ENCODE measurements around the gene HSPB9.
"Not testable (repeated sequence)": the region's sequence is repeated elsewhere in the genome, so short reads cannot be mapped to it uniquely, and the experiment has no call there.

The HSPB9 gene

DNA sequence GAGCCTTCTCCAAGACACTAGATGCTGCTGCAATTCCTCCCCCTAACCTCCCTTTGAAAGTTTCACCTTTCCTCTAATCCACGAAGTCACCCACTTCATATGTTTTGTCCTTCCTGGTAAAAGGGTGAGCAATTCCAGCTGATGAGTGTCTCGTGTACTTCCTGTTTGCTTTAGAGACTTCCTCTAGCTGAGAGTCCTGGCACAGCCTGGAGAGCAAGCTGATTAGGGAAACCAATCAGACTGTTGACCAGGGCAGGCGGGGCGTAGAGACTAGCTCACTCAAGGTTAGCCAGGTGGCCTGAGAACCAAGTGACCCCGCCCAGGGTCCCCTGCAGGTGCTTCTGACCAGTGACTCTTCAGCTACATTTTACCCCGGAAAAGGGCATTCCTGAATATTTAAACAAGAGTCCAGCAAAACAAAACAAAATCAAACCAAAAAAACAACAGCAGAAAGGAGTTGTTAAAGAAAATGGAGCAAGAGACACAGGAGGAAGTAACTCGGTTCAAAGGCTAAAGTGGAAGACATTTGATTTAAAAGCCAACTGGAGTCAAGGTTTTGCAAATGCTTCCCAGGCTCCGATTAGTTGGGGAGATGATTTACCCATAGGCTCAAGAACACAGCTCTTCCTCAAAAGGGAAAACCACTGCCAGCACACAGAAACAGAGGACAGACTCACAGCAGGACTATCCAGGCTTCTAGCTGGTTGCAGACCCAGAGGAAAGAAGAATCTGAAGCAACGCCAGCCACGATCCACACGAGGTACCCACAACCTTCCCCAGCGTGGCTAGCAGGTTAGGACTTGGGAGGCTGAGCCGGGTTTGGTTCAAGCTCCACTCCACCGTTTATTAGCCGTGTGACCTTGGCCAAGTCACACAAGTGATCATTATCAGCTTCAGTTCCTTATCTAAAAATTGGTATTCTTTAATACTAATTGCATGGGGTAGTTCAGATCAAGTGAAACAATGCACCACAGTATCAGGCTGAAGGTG is 13.4 kb downstream of the HSPB9 start:
- peaks cover 9% of the 10 kb centered on the region; the same call in 1 of the 2 replicates for H3K36me3 ChIP-seq (ENCODE audit: control insufficient read depth, insufficient read depth, low read length)
- no peaks in the 10 kb centered on the region for H3K27me3 ChIP-seq (ENCODE audit: control insufficient read depth, insufficient read depth, low read length)
- H3K4me3 ChIP-seq (ENCODE audit: low read depth, low read length): no peak overlapping the region
- no peaks in the 10 kb centered on the region for H3K9me3 ChIP-seq (ENCODE audit: control insufficient read depth, insufficient read depth, low read depth, low read length)
- H3K9ac ChIP-seq (ENCODE audit: low read length): peak overlapping the region; percentile 23
- peaks cover 22% of the 10 kb centered on the region for H3K4me1 ChIP-seq (ENCODE audit: control insufficient read depth, insufficient read depth, low read length)
- peak overlapping the region; percentile 68 for H3K27ac ChIP-seq (ENCODE audit: low read depth, low read length)

DNA sequence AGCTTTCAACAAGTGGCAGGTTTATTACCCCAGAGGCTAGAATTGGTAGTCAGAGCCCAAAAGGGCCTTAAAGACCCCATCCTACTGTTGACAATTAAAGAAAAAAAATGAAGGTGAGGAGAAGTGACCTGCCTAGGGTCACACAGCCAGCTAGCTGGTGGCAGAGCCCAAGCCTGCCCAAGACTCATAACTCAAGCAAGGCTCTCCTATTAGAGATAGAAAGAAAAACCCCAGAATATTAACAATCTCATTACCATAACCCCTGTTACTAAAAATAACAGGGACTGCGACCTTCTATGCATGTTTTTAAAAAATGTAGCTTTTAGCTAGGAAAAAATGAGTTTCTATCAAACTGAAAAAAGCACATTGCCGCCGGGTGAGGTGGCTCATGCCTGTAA is 14.0 kb downstream of the HSPB9 start:
- Histone ChIP-seq H3K36me3 (ENCODE audit: control insufficient read depth, insufficient read depth, low read length) (peaks cover 10% of the 10 kb centered on the region), H3K4me1 (ENCODE audit: control insufficient read depth, insufficient read depth, low read length) (peaks cover 22% of the 10 kb centered on the region), H3K27me3 (ENCODE audit: control insufficient read depth, insufficient read depth, low read length) (no peaks in the 10 kb centered on the region), H3K9me3 (ENCODE audit: control insufficient read depth, insufficient read depth, low read depth, low read length) (no peaks in the 10 kb centered on the region), H3K9ac (ENCODE audit: low read length) (no peak overlapping the region), H3K27ac (ENCODE audit: low read depth, low read length) (no peak overlapping the region), H3K4me3 (ENCODE audit: low read depth, low read length) (no peak overlapping the region)

DNA sequence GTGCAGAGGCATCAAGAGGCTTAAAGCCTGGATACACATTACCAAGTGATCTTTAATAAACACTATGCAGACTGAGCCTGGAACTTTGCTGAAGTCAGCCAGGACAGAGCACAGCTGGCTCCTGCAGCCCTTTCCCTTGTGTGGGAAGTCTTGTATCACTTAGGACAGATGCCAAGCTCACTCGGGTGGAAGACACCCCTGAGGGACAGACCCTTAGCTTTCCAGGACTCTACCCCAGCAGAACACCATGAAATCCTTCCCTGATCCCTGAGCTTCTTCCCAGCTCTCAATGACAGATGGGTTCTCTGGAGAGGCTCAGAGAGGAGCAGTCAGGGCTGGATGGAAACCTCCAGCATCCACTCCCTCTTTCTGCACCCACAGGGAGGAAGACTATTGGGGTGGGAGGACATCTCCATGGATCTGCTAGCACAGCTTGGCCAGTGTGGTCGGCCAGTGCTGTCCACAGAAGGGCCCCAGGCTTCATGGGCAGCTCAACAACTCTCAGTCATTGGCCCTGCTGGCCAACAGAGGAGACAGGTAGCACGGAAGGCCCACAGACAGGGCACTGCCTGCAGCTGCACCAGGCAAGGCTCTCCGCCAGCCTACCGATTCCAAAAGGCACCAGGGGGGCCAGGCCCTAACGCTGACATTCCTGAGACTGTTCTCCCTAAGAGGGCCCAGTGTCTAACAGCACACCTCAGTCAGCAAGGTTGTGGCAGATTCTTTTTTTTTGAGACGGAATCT is 16.3 kb downstream of the HSPB9 start:
- no peaks in the 10 kb centered on the region for H3K9me3 ChIP-seq (ENCODE audit: control insufficient read depth, insufficient read depth, low read depth, low read length)
- H3K4me3 ChIP-seq (ENCODE audit: low read depth, low read length): no peak overlapping the region
- H3K27me3 ChIP-seq (ENCODE audit: control insufficient read depth, insufficient read depth, low read length): no peaks in the 10 kb centered on the region
- H3K27ac ChIP-seq (ENCODE audit: low read depth, low read length): no peak overlapping the region
- peaks cover 17% of the 10 kb centered on the region for H3K36me3 ChIP-seq (ENCODE audit: control insufficient read depth, insufficient read depth, low read length)
- peaks cover 12% of the 10 kb centered on the region for H3K4me1 ChIP-seq (ENCODE audit: control insufficient read depth, insufficient read depth, low read length)
- H3K9ac ChIP-seq (ENCODE audit: low read length): no peak overlapping the region

GRCh38 chr17:42140690-42141089 is 18.1 kb downstream of the HSPB9 start:
- H3K9ac ChIP-seq (ENCODE audit: low read length); H3K4me3 ChIP-seq (ENCODE audit: low read depth, low read length); H3K9me3 ChIP-seq (ENCODE audit: control insufficient read depth, insufficient read depth, low read depth, low read length); H3K4me1 ChIP-seq (ENCODE audit: control insufficient read depth, insufficient read depth, low read length); H3K27me3 ChIP-seq (ENCODE audit: control insufficient read depth, insufficient read depth, low read length); H3K27ac ChIP-seq (ENCODE audit: low read depth, low read length): not testable (repeated sequence)
- H3K36me3 ChIP-seq (ENCODE audit: control insufficient read depth, insufficient read depth, low read length): peaks cover 22% of the 10 kb centered on the region

DNA sequence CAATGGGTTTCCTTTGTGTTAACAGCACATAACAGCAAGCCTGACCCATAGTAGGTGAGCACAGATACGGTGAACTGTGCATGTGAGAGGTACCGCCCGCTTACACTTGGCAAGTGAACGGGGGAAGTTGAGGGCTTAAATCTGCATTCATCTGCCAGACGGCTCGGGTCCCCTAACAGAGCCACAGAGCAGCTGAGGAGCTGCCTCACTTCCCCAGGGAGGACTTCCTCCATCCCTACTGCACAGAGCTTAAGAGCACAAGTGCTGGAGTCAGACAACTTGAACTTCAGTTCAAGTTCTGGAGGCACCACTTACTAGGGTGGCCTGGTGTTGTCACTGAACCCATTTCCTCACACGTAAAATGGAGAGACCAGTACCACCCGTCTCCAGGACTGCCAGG is 18.8 kb downstream of the HSPB9 start:
- no peaks in the 10 kb centered on the region for H3K27me3 ChIP-seq (ENCODE audit: control insufficient read depth, insufficient read depth, low read length)
- H3K27ac ChIP-seq (ENCODE audit: low read depth, low read length): no peak overlapping the region
- H3K4me1 ChIP-seq (ENCODE audit: control insufficient read depth, insufficient read depth, low read length): peaks cover under 1% of the 10 kb centered on the region; the same call in 1 of the 2 replicates
- H3K4me3 ChIP-seq (ENCODE audit: low read depth, low read length): no peak overlapping the region
- H3K9ac ChIP-seq (ENCODE audit: low read length): no peak overlapping the region
- no peaks in the 10 kb centered on the region for H3K9me3 ChIP-seq (ENCODE audit: control insufficient read depth, insufficient read depth, low read depth, low read length)
- peaks cover 26% of the 10 kb centered on the region for H3K36me3 ChIP-seq (ENCODE audit: control insufficient read depth, insufficient read depth, low read length)

- Histone ChIP-seq H3K27me3 (ENCODE audit: control insufficient read depth, insufficient read depth, low read length) (no peaks in the 10 kb centered on the region), H3K4me3 (ENCODE audit: low read depth, low read length) (no peak overlapping the region), H3K27ac (ENCODE audit: low read depth, low read length) (no peak overlapping the region), H3K9me3 (ENCODE audit: control insufficient read depth, insufficient read depth, low read depth, low read length) (no peaks in the 10 kb centered on the region), H3K4me1 (ENCODE audit: control insufficient read depth, insufficient read depth, low read length) (no peaks in the 10 kb centered on the region), H3K36me3 (ENCODE audit: control insufficient read depth, insufficient read depth, low read length) (peaks cover 30% of the 10 kb centered on the region), H3K9ac (ENCODE audit: low read length) (no peak overlapping the region)
Observed at GRCh38 chr17:42142371-42142896, 19.8 kb downstream of the HSPB9 start.

GRCh38 chr17:42143138-42143537 is 20.5 kb downstream of the HSPB9 start:
- H3K27ac ChIP-seq (ENCODE audit: low read depth, low read length); H3K4me1 ChIP-seq (ENCODE audit: control insufficient read depth, insufficient read depth, low read length); H3K9ac ChIP-seq (ENCODE audit: low read length); H3K4me3 ChIP-seq (ENCODE audit: low read depth, low read length); H3K27me3 ChIP-seq (ENCODE audit: control insufficient read depth, insufficient read depth, low read length); H3K9me3 ChIP-seq (ENCODE audit: control insufficient read depth, insufficient read depth, low read depth, low read length): not testable (repeated sequence)
- H3K36me3 ChIP-seq (ENCODE audit: control insufficient read depth, insufficient read depth, low read length): peaks cover 35% of the 10 kb centered on the region

- no peaks in the 10 kb centered on the region for H3K9me3 ChIP-seq (ENCODE audit: control insufficient read depth, insufficient read depth, low read depth, low read length)
- no peaks in the 10 kb centered on the region for H3K27me3 ChIP-seq (ENCODE audit: control insufficient read depth, insufficient read depth, low read length)
- H3K4me1 ChIP-seq (ENCODE audit: control insufficient read depth, insufficient read depth, low read length): no peaks in the 10 kb centered on the region
- no peak overlapping the region for H3K27ac ChIP-seq (ENCODE audit: low read depth, low read length)
- H3K36me3 ChIP-seq (ENCODE audit: control insufficient read depth, insufficient read depth, low read length): peaks cover 35% of the 10 kb centered on the region
- H3K9ac ChIP-seq (ENCODE audit: low read length): no peak overlapping the region
- H3K4me3 ChIP-seq (ENCODE audit: low read depth, low read length): no peak overlapping the region
Observed at GRCh38 chr17:42146911-42147607, 24.5 kb downstream of the HSPB9 start.

DNA sequence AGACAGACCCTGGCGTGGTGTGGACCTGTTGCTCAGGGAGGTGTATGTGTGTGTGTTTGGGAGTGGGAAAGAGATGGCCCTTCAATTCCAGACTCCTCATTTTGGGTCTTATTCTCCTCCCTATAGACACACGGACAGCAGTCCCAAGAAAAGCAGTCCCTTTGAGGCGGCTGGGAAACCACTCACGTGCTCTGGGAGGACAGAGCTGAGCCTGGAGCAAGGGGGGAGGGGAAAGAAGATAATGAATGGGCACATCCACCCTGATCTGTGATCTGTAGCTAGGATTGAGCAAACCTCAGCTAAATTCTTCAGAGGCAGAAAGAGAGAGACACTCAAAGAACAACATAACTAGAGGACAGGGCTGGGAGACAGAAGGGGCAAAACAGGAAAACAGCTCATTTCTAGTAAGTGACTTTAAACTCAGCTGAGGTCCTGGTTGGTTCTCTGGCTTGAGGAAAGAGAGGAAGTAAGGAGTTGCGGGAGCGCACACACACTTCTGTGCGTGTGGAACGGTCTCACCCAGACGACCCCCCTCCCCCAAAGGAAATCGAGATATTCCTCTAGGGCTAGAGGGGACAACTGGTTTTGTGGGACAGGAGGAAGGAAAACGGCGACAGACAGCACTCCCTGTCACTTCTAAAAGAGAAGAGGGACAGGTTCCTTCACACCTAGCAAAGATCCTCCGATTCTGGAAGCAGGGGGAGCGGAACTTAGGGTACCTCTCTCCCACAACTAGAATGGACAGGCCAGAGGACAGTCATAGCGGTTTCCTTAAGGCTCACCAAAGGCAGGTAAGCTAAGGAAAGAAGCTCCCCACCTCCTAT is 31.5 kb downstream of the HSPB9 start:
- Histone ChIP-seq H3K9ac (ENCODE audit: low read length) (peak overlapping the region; percentile 91), H3K4me3 (ENCODE audit: low read depth, low read length) (peak overlapping the region; percentile 96), H3K27ac (ENCODE audit: low read depth, low read length) (peak overlapping the region; percentile 85), H3K27me3 (ENCODE audit: control insufficient read depth, insufficient read depth, low read length) (no peaks in the 10 kb centered on the region), H3K36me3 (ENCODE audit: control insufficient read depth, insufficient read depth, low read length) (peaks cover 8% of the 10 kb centered on the region), H3K9me3 (ENCODE audit: control insufficient read depth, insufficient read depth, low read depth, low read length) (no peaks in the 10 kb centered on the region), H3K4me1 (ENCODE audit: control insufficient read depth, insufficient read depth, low read length) (peaks cover 17% of the 10 kb centered on the region)

- peak overlapping the region; percentile 96 for H3K4me3 ChIP-seq (ENCODE audit: low read depth, low read length)
- peak overlapping the region; percentile 79 for H3K9ac ChIP-seq (ENCODE audit: low read length)
- H3K27ac ChIP-seq (ENCODE audit: low read depth, low read length): peak overlapping the region; percentile 63; the same call in 1 of the 2 replicates
- no peaks in the 10 kb centered on the region for H3K27me3 ChIP-seq (ENCODE audit: control insufficient read depth, insufficient read depth, low read length)
- H3K36me3 ChIP-seq (ENCODE audit: control insufficient read depth, insufficient read depth, low read length): peaks cover 8% of the 10 kb centered on the region
- no peaks in the 10 kb centered on the region for H3K9me3 ChIP-seq (ENCODE audit: control insufficient read depth, insufficient read depth, low read depth, low read length)
- H3K4me1 ChIP-seq (ENCODE audit: control insufficient read depth, insufficient read depth, low read length): peaks cover 17% of the 10 kb centered on the region
Observed at GRCh38 chr17:42155614-42156045, 33.0 kb downstream of the HSPB9 start.

Data from HUES6 (cell line).